ENCODE results near the gene SYT1. TPM values are rescaled to one million over a fixed set of nuclear protein-coding genes. Genes with fewer than 3 reads are reported as not detected.

Gene SYT1
- total RNA-seq, 1 experiment from 2014 or later = 44.9 TPM

- Histone ChIP-seq H4K20me1 (ENCODE audit: insufficient read depth) (no peaks in the 10 kb centered on the region), H3K36me3 (ENCODE audit: control insufficient read depth in 1 of 2, insufficient read depth in 2 of 2, low read length in 2 of 2) (no peaks in the 10 kb centered on the region), H3K4me3 (replicated peaks in 1 of 2; ENCODE audit: low read depth in 1 of 2, low read length in 2 of 2) (no peak overlapping the region), H2AFZ (ENCODE audit: low read depth, low read length, poor library complexity, severe bottlenecking) (no peak overlapping the region), H3K27ac (ENCODE audit: low read depth, low read length) (no peak overlapping the region), H3K9ac (ENCODE audit: low read length) (no peak overlapping the region), H3K4me1 (ENCODE audit: control insufficient read depth in 1 of 2, insufficient read depth in 2 of 2, low read length in 2 of 2) (no peaks in the 10 kb centered on the region), H3K9me2 (ENCODE audit: insufficient read depth) (0 out of 2 replicates have a peak, but pooled peaks cover 5% of the 10 kb centered on the region), H3K9me3 (ENCODE audit: control insufficient read depth in 1 of 2, insufficient read depth in 1 of 2, low read depth in 1 of 2, low read length in 2 of 2) (no peaks in the 10 kb centered on the region), H3K79me2 (ENCODE audit: insufficient read depth, low read length) (no peaks in the 10 kb centered on the region), H3K4me2 (ENCODE audit: low read length) (no peak overlapping the region), H3K27me3 (ENCODE audit: insufficient read depth, low read length) (no peaks in the 10 kb centered on the region)
- ChIA-PET POLR2A (no interaction called here), CTCF (no interaction called here), RAD21 (ENCODE audit: low non-redundant PET in 1 of 2, low total read pairs in 2 of 2, uncharacterized antibody in 2 of 2, unreplicated experiment in 2 of 2) (no interaction called here)
- no peak for ATAC-seq
- no TSS peak for BruUV-seq (replicated peaks)
- no peak for DNase-seq (ENCODE audit: low read depth, low spot score)
- TF ChIP-seq POLR2A (IDR thresholded peaks at IDR 0.05; ENCODE audit: borderline replicate concordance, extremely low read depth, insufficient read depth, insufficient read length) = no peak
- intact Hi-C loops (cut with micrococcal nuclease) = no loop called here
Observed at GRCh38 chr12:79236920-79237319, 372.3 kb downstream of the SYT1 start.

- Histone ChIP-seq H3K4me1 (ENCODE audit: control insufficient read depth in 1 of 2, insufficient read depth in 2 of 2, low read length in 2 of 2) (no peaks in the 10 kb centered on the region), H3K36me3 (ENCODE audit: control insufficient read depth in 1 of 2, insufficient read depth in 2 of 2, low read length in 2 of 2) (no peaks in the 10 kb centered on the region), H4K20me1 (ENCODE audit: insufficient read depth) (no peaks in the 10 kb centered on the region), H3K9me3 (ENCODE audit: control insufficient read depth in 1 of 2, insufficient read depth in 1 of 2, low read depth in 1 of 2, low read length in 2 of 2) (no peaks in the 10 kb centered on the region), H3K27me3 (ENCODE audit: insufficient read depth, low read length) (no peaks in the 10 kb centered on the region), H3K9me2 (ENCODE audit: insufficient read depth) (0 out of 2 replicates have a peak, but pooled peaks cover 5% of the 10 kb centered on the region), H3K4me2 (ENCODE audit: low read length) (no peak overlapping the region), H3K27ac (ENCODE audit: low read depth, low read length) (no peak overlapping the region), H3K9ac (ENCODE audit: low read length) (no peak overlapping the region), H3K4me3 (replicated peaks in 1 of 2; ENCODE audit: low read depth in 1 of 2, low read length in 2 of 2) (no peak overlapping the region), H3K79me2 (ENCODE audit: insufficient read depth, low read length) (no peaks in the 10 kb centered on the region), H2AFZ (ENCODE audit: low read depth, low read length, poor library complexity, severe bottlenecking) (no peak overlapping the region)
- RAD21 ChIA-PET (ENCODE audit: low non-redundant PET in 1 of 2, low total read pairs in 2 of 2, uncharacterized antibody in 2 of 2, unreplicated experiment in 2 of 2) = no interaction called here
- POLR2A ChIA-PET = no interaction called here
- TF ChIP-seq JUND (IDR thresholded peaks at IDR 0.05) = no peak
- TF ChIP-seq SIN3A (IDR thresholded peaks at IDR 0.05; ENCODE audit: low read depth) = no peak
- TF ChIP-seq ZBTB33 (IDR thresholded peaks at IDR 0.05; ENCODE audit: extremely low read depth, insufficient replicate concordance, low read length) = no peak
- TF ChIP-seq ZFX (IDR thresholded peaks at IDR 0.05) = no peak
- no peak for TF ChIP-seq EZH2 (IDR thresholded peaks at IDR 0.05)
- no peak for TF ChIP-seq CTCF (IDR thresholded peaks at IDR 0.05 in 2 of 3, conservative IDR thresholded peaks at IDR 0.05 in 1 of 3; ENCODE audit: borderline replicate concordance in 1 of 3, insufficient read depth in 1 of 3, low read depth in 2 of 3, low read length in 2 of 3)
- TF ChIP-seq REST (IDR thresholded peaks at IDR 0.05; ENCODE audit: low read depth) = no peak
- no peak for TF ChIP-seq POLR2AphosphoS5 (IDR thresholded peaks at IDR 0.05; ENCODE audit: low read depth, low read length)
- TF ChIP-seq TCF7L2 (IDR thresholded peaks at IDR 0.05; ENCODE audit: borderline replicate concordance, extremely low read depth, insufficient read depth, insufficient read length) = no peak
- TF ChIP-seq POLR2A (IDR thresholded peaks at IDR 0.05; ENCODE audit: borderline replicate concordance, extremely low read depth, insufficient read depth, insufficient read length) = no peak
- no peak for TF ChIP-seq CEBPB (IDR thresholded peaks at IDR 0.05; ENCODE audit: low read depth)
- no peak for TF ChIP-seq EGR1 (IDR thresholded peaks at IDR 0.05; ENCODE audit: low read depth)
- no peak for TF ChIP-seq YY1 (IDR thresholded peaks at IDR 0.05; ENCODE audit: extremely low read depth, insufficient replicate concordance, low read depth, low read length)
- BruUV-seq (replicated peaks) = no TSS peak
- CTCF ChIA-PET = no interaction called here
- intact Hi-C loops (cut with micrococcal nuclease) = no loop called here
- ATAC-seq (no peak), DNase-seq (ENCODE audit: low read depth, low spot score) (no peak)
Observed at GRCh38 chr12:79238246-79238645, 373.7 kb downstream of the SYT1 start.

Data from HCT116 (cell line).